HCT116 (cell line): Measurements from ENCODE around the gene DIS3L.

ENCODE experiments used
- CTCF ChIP-seq, 3 experiments: fragments of 200-600 bp in 1 of 3; sonication (generic) in 1 of 3; IDR thresholded peaks in 2 of 3; conservative IDR thresholded peaks in 1 of 3; 2 replicates each; pipeline ENCODE4 v1.5.1; 2012 to 2017; ENCODE audit warnings: low read depth in 2 of 3, low read length in 2 of 3, antibody characterized with exemption in 1 of 3, borderline replicate concordance in 1 of 3, control low read depth in 1 of 3, mild to moderate bottlenecking in 1 of 3, mixed read lengths in 1 of 3, mixed run types in 1 of 3, moderate library complexity in 1 of 3; ENCODE audit not compliant: insufficient read depth in 1 of 3
- EZH2 ChIP-seq: fragments of 200-600 bp; sonication (generic); IDR thresholded peaks from 2 replicates; pipeline ENCODE4 v1.6.1; 2017; ENCODE audit warnings: antibody characterized with exemption, mixed run types
- YY1 ChIP-seq: IDR thresholded peaks from 2 replicates; pipeline ENCODE4 v1.6.1; 2011; ENCODE audit warnings: low read length, low read depth, moderate library complexity, mild to moderate bottlenecking; ENCODE audit not compliant: insufficient replicate concordance; ENCODE audit errors: extremely low read depth

GRCh38 chr15:66291816-66292570 is 1.4 kb upstream of the DIS3L start:
- TF ChIP-seq YY1 (no peak), CTCF (IDR thresholded peaks at IDR 0.05 in 2 of 3, conservative IDR thresholded peaks at IDR 0.05 in 1 of 3; ENCODE audit: borderline replicate concordance in 1 of 3, insufficient read depth in 1 of 3, low read depth in 2 of 3, low read length in 2 of 3) (no peak), EZH2 (no peak)
